ENCODE measurements around the gene ITPK1. TPM values are rescaled to one million over a fixed set of nuclear protein-coding genes. Genes with fewer than 3 reads are reported as not detected.
A peak's percentile ranks its signal among the peaks of the same experiment; 100 is the strongest.

Gene ITPK1
- total RNA-seq, 4 donors from 2014 or later, result 43.9 to 56.1 (median 44.5) TPM

DNA sequence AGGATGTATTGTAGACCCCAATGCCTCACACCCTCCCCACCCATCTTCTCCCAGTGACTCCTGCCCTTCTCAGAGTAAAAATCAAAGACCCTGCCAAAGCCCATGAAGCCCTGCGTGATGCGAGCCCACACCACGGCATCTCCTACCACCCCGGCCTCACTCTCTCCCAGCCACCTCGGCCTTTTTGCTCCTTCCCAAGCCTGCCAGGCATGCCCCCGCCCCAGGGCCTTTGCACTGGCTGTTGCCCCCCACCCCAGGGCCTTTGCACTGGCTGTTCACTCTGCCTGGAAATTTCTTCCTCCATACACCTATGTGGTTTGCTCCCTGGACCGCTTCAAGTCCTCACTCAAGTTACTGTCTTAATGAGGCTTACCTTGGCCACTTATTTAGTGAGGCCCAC is 197.8 kb downstream of the ITPK1 start:
- Histone ChIP-seq H3K9me3 (no peaks in the 10 kb centered on the region), H3K4me3 (replicated peaks in 1 of 3) (no peak overlapping the region), H3K27ac (no peak overlapping the region), H3K27me3 (no peaks in the 10 kb centered on the region), H3K4me1 (no peaks in the 10 kb centered on the region), H3K36me3 (no peaks in the 10 kb centered on the region)
- no peak for TF ChIP-seq CTCF (IDR thresholded peaks at IDR 0.05)
- no peak for TF ChIP-seq POLR2A (IDR thresholded peaks at IDR 0.05)
- DNase-seq, result no peak
- intact Hi-C loops (cut with DNase I), result no loop called here
- WGBS, 2 donors, result 76 to 84% methylated on average over 7 of the region's 7 CpGs

DNA sequence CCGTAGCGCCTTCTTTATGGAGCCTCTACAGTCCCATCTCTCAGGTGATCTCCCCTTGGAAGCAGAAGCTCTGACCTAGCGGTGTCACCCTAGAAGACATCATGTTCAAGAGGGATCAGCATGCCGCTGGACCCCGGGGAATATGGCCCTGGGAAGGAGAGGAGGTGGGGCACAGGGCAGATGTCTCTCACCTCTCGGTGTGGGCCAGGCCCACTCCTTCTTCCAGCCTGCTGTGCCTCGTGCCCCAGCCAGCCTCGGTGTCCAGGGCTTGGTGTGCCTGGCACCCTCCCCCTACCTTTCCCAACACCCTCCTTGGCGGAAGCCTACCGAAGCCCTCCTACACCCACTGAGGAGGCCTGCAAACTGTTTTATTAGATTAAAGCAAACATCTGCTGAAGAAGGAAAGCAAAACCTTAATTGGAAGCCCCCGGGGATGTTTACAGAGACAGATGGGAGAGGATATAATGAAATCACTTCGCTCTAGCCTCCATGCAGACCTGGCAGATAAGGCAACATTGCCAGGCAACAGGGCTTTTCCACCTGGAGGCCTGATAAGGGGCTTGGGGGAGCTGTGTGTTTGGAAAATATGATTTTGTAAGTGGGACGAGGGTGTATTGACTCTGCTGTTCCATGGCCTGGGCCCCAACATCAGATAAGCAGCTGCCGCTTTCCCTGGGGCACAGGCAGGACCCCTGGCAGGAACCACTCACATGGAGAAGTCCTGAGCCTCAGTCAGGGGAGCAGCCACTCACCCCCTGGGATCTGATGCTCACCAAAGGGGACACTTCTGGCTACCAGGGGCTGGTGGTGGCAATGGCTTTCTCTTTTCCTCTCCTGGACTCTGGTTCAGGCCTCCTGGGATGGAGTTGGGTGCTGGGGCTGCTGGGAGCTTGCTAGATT is 198.4 kb downstream of the ITPK1 start:
- Histone ChIP-seq H3K27ac (no peak overlapping the region), H3K36me3 (no peaks in the 10 kb centered on the region), H3K27me3 (no peaks in the 10 kb centered on the region), H3K4me3 (replicated peaks in 1 of 3) (no peak overlapping the region), H3K9me3 (no peaks in the 10 kb centered on the region), H3K4me1 (no peaks in the 10 kb centered on the region)
- TF ChIP-seq CTCF (IDR thresholded peaks at IDR 0.05) (no peak), POLR2A (IDR thresholded peaks at IDR 0.05) (no peak)
- intact Hi-C loops (cut with DNase I), result no loop called here
- DNase-seq, result no peak
- WGBS, 2 donors, result 57 to 60% methylated on average over 14 of the region's 14 CpGs

DNA sequence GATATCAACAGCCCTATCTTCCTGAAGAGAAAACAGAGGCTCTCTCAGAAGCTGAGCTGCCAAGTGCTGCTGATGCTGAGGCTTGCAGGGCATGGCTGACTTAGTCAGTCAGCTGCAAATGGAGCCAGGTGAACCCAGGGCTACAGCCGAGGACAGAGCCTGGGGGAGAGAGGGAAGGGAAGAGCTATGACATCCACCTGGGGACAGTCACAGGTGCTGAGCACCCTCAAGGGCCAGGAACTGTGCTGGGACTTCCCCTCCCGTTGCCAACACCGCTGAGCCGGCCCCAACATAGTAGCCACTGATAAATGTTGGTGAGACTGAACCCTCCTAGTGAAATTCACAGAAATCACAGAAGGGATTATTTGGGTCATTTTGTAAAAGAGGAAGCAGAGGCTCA is 199.5 kb downstream of the ITPK1 start:
- Histone ChIP-seq H3K9me3 (no peaks in the 10 kb centered on the region), H3K36me3 (no peaks in the 10 kb centered on the region), H3K27me3 (no peaks in the 10 kb centered on the region), H3K4me3 (replicated peaks in 1 of 3) (no peak overlapping the region), H3K27ac (no peak overlapping the region), H3K4me1 (no peaks in the 10 kb centered on the region)
- intact Hi-C loops (cut with DNase I), result no loop called here
- 61 to 81% methylated on average over 3 to 4 of the region's 4 CpGs for WGBS, 2 donors
- no peak for TF ChIP-seq POLR2A (IDR thresholded peaks at IDR 0.05)
- TF ChIP-seq CTCF (IDR thresholded peaks at IDR 0.05), result no peak
- DNase-seq, result no peak

GRCh38 chr14:92914087-92914656 is 201.6 kb downstream of the ITPK1 start:
- intact Hi-C loops (cut with DNase I), result no loop called here
- Histone ChIP-seq H3K36me3 (no peaks in the 10 kb centered on the region), H3K9me3 (no peaks in the 10 kb centered on the region), H3K4me3 (replicated peaks in 1 of 3) (no peak overlapping the region), H3K27ac (no peak overlapping the region), H3K4me1 (no peaks in the 10 kb centered on the region), H3K27me3 (no peaks in the 10 kb centered on the region)
- DNase-seq, result peak; percentile 10 to 41
- TF ChIP-seq POLR2A (IDR thresholded peaks at IDR 0.05) (no peak), CTCF (IDR thresholded peaks at IDR 0.05) (no peak)
- 2 to 8% methylated on average over 7 of the region's 7 CpGs for WGBS, 2 donors

- DNase-seq, result no peak
- H3K27me3 ChIP-seq, result no peaks in the 10 kb centered on the region
- intact Hi-C loops (cut with DNase I), result no loop called here
- H3K27ac ChIP-seq, result no peak overlapping the region
- no peak overlapping the region for H3K4me3 ChIP-seq (replicated peaks in 1 of 3)
- H3K4me1 ChIP-seq, result no peaks in the 10 kb centered on the region
- 70 to 71% methylated on average over 6 of the region's 6 CpGs for WGBS, 2 donors
- no peak for TF ChIP-seq CTCF (IDR thresholded peaks at IDR 0.05)
- no peak for TF ChIP-seq POLR2A (IDR thresholded peaks at IDR 0.05)
- no peaks in the 10 kb centered on the region for H3K9me3 ChIP-seq
- H3K36me3 ChIP-seq, result no peaks in the 10 kb centered on the region
Observed at GRCh38 chr14:92907316-92907911, 208.3 kb downstream of the ITPK1 start.

All from thyroid gland (tissue), 4 donors.